Caco-2 (cell line): ENCODE data around the gene PRPS1. TPM values are rescaled to one million over a fixed set of nuclear protein-coding genes. Genes with fewer than 3 reads are reported as not detected.

Source experiments
- BruUV-seq: library from RNA; stranded (reverse); fragments of 400-500 nt; replicated peaks from 2 replicates; lab custom pipeline; 2021; lab: Mats Ljungman, UMichigan
- CTCF ChIA-PET: fragments of 300-600 bp; sonication (Branson Sonifier 250); formaldehyde crosslinking; loops from one replicate; lab custom pipeline; 2022; ENCODE audit warnings: antibody characterized with exemption; lab: Charles Lee
- POLR2A ChIA-PET: fragments of 300-600 bp; sonication (Branson Sonifier 250); formaldehyde crosslinking; loops from one replicate; lab custom pipeline; 2022; ENCODE audit warnings: antibody characterized with exemption; lab: Charles Lee
- DNase-seq, 2 experiments: peaks; one replicate each; pipeline versions ENCODE4 v3.0.0 to v3.0.0-alpha.2; 2020 to 2022
- H3K27me3 ChIP-seq: replicated peaks from 2 replicates; pipeline ENCODE4 v1.6.0; 2011; ENCODE audit warnings: low read length; ENCODE audit not compliant: control insufficient read depth, insufficient read depth
- H3K36me3 ChIP-seq: 2 replicates; pipeline ENCODE4 v1.5.1; 2011; ENCODE audit warnings: low read length; ENCODE audit not compliant: control insufficient read depth, insufficient read depth
- H3K4me1 ChIP-seq: fragments of 250-450 bp; sonication (Bioruptor Pico); 2 replicates; pipeline ENCODE4 v1.5.1; 2020; ENCODE audit warnings: mild to moderate bottlenecking
- H3K4me3 ChIP-seq: 2 replicates; pipeline ENCODE4 v1.5.1; 2011; ENCODE audit warnings: low read depth, mild to moderate bottlenecking, control low read depth, low read length
- H3K9me3 ChIP-seq: fragments of 250-450 bp; sonication (Bioruptor Pico); 2 replicates; pipeline ENCODE4 v1.5.1; 2020; ENCODE audit warnings: mild to moderate bottlenecking, moderate library complexity
- H3K27ac Mint-ChIP-seq: one replicate; pipeline ENCODE4 v1.8.0; 2022; ENCODE audit warnings: mixed read lengths; ENCODE audit not compliant: unreplicated experiment
- H3K27me3 Mint-ChIP-seq: one replicate; pipeline ENCODE4 v1.8.0; 2022; ENCODE audit warnings: mixed read lengths; ENCODE audit not compliant: insufficient read depth, unreplicated experiment
- H3K36me3 Mint-ChIP-seq: one replicate; pipeline ENCODE4 v1.8.0; 2022; ENCODE audit warnings: mild to moderate bottlenecking, mixed read lengths; ENCODE audit not compliant: insufficient read depth, unreplicated experiment
- H3K4me1 Mint-ChIP-seq: one replicate; pipeline ENCODE4 v1.8.0; 2022; ENCODE audit warnings: low read depth, mixed read lengths; ENCODE audit not compliant: unreplicated experiment
- H3K4me3 Mint-ChIP-seq: one replicate; pipeline ENCODE4 v1.8.0; 2022; ENCODE audit warnings: mild to moderate bottlenecking, moderate library complexity, mixed read lengths; ENCODE audit not compliant: unreplicated experiment
- H3K9me3 Mint-ChIP-seq: one replicate; pipeline ENCODE4 v1.8.0; 2022; ENCODE audit warnings: mixed read lengths; ENCODE audit not compliant: unreplicated experiment
- CTCF ChIP-seq, 2 experiments: fragments of 200-600 bp in 1 of 2; IDR thresholded peaks; 1 replicate in 1 of 2; 2 replicates in 1 of 2; pipeline versions ENCODE4 v1.5.1 to v1.8.0; 2011 to 2022; ENCODE audit warnings: antibody characterized with exemption in 1 of 2, control low read depth in 1 of 2, inconsistent platforms in 1 of 2, low read depth in 1 of 2, low read length in 1 of 2, mild to moderate bottlenecking in 1 of 2, moderate library complexity in 1 of 2; ENCODE audit not compliant: insufficient read depth in 1 of 2, severe bottlenecking in 1 of 2, unreplicated experiment in 1 of 2
- intact Hi-C: fragments of 100-400 bp; cut with micrococcal nuclease; formaldehyde crosslinking; loops from one replicate; pipeline ENCODE4 v1.10.0; 2022; ENCODE audit not compliant: unreplicated experiment
- total RNA-seq: library from RNA; stranded (reverse); gene quantifications from 2 replicates; pipeline ENCODE4 v1.2.3, GENCODE V29; 2022

PRPS1 gene
- total RNA-seq, 1 experiment from 2014 or later: 34.3 TPM

GRCh38 chrX:107654872-107655761 lies 26.8 kb downstream of the PRPS1 start:
- H3K27me3 ChIP-seq: no peaks in the 10 kb centered on the region
- H3K4me1 ChIP-seq: no peaks in the 10 kb centered on the region
- DNase-seq: peak; percentile 30 to 38
- H3K27me3 Mint-ChIP-seq: no peaks in the 10 kb centered on the region
- H3K9me3 ChIP-seq: no peaks in the 10 kb centered on the region
- H3K27ac Mint-ChIP-seq: peak overlapping the region; percentile 32
- H3K4me3 ChIP-seq: no peak overlapping the region
- no peak overlapping the region for H3K4me3 Mint-ChIP-seq
- no peaks in the 10 kb centered on the region for H3K4me1 Mint-ChIP-seq
- no TSS peak for BruUV-seq
- H3K9me3 Mint-ChIP-seq: no peaks in the 10 kb centered on the region
- ChIA-PET CTCF (interaction anchor here (0.7 kb wide), 1 partner anchor 27 kb away, joined by 3 read pairs; the partner anchor contains the start of gene PRPS1), POLR2A (no interaction called here)
- H3K36me3 ChIP-seq: no peaks in the 10 kb centered on the region
- no peaks in the 10 kb centered on the region for H3K36me3 Mint-ChIP-seq
- intact Hi-C loops: loop anchor here (5.0 kb wide), 1 partner anchor 417 kb away; no protein-coding TSS in a partner anchor
- peak; percentile 23 to 29 for TF ChIP-seq CTCF (IDR thresholded peaks at IDR 0.05; ENCODE audit: insufficient read depth in 1 of 2, low read depth in 1 of 2, low read length in 1 of 2, severe bottlenecking in 1 of 2, unreplicated experiment in 1 of 2)

GRCh38 chrX:107656978-107657377 lies 28.7 kb downstream of the PRPS1 start:
- H3K27me3 ChIP-seq: no peaks in the 10 kb centered on the region
- no peaks in the 10 kb centered on the region for H3K4me1 ChIP-seq
- DNase-seq: no peak
- POLR2A ChIA-PET: no interaction called here
- H3K9me3 Mint-ChIP-seq: no peaks in the 10 kb centered on the region
- CTCF ChIA-PET: interaction anchor here (2.3 to 2.6 kb wide), 2 partner anchors 119 to 120 kb away, joined by 11 read pairs; partner anchors contain the start of genes NCBP2L and TSC22D3
- no TSS peak for BruUV-seq
- H3K4me3 ChIP-seq: no peak overlapping the region
- H3K4me1 Mint-ChIP-seq: no peaks in the 10 kb centered on the region
- no peak overlapping the region for H3K4me3 Mint-ChIP-seq
- H3K27ac Mint-ChIP-seq: no peak overlapping the region
- H3K36me3 ChIP-seq: no peaks in the 10 kb centered on the region
- H3K27me3 Mint-ChIP-seq: no peaks in the 10 kb centered on the region
- H3K36me3 Mint-ChIP-seq: no peaks in the 10 kb centered on the region
- TF ChIP-seq CTCF (IDR thresholded peaks at IDR 0.05; ENCODE audit: insufficient read depth in 1 of 2, low read depth in 1 of 2, low read length in 1 of 2, severe bottlenecking in 1 of 2, unreplicated experiment in 1 of 2): no peak
- intact Hi-C loops: loop anchor here (5.0 kb wide), 1 partner anchor 415 kb away; no protein-coding TSS in a partner anchor
- H3K9me3 ChIP-seq: no peaks in the 10 kb centered on the region

GRCh38 chrX:107658660-107659059 lies 30.4 kb downstream of the PRPS1 start:
- Histone ChIP-seq H3K4me1 (no peaks in the 10 kb centered on the region), H3K27me3 (no peaks in the 10 kb centered on the region), H3K9me3 (no peaks in the 10 kb centered on the region), H3K4me3 (no peak overlapping the region), H3K36me3 (no peaks in the 10 kb centered on the region)
- no peaks in the 10 kb centered on the region for H3K9me3 Mint-ChIP-seq
- peak overlapping the region; percentile 15 for H3K27ac Mint-ChIP-seq
- intact Hi-C loops: loop anchor here (1.0 to 5.0 kb wide), 4 partner anchors 60 to 414 kb away; partner anchors contain the start of gene NCBP2L
- no TSS peak for BruUV-seq
- H3K4me3 Mint-ChIP-seq: no peak overlapping the region
- ChIA-PET CTCF (interaction anchor here (2.1 to 2.6 kb wide), 3 partner anchors 117 to 119 kb away, joined by 9 to 11 read pairs (median 11); partner anchors contain the start of genes NCBP2L and TSC22D3), POLR2A (no interaction called here)
- no peak for TF ChIP-seq CTCF (IDR thresholded peaks at IDR 0.05; ENCODE audit: insufficient read depth in 1 of 2, low read depth in 1 of 2, low read length in 1 of 2, severe bottlenecking in 1 of 2, unreplicated experiment in 1 of 2)
- H3K27me3 Mint-ChIP-seq: no peaks in the 10 kb centered on the region
- no peaks in the 10 kb centered on the region for H3K36me3 Mint-ChIP-seq
- no peak for DNase-seq
- no peaks in the 10 kb centered on the region for H3K4me1 Mint-ChIP-seq
